ENCODE results near the gene NDUFB6. TPM values are rescaled to one million over a fixed set of nuclear protein-coding genes. Genes with fewer than 3 reads are reported as not detected.

Gene NDUFB6
- polyA plus RNA-seq, 2 donors, result 26.2 to 37.4 TPM

Other genes with a start within 250 kb of the NDUFB6 start
- 10 to 100 TPM in 1 of 2 donors, 1 to 10 TPM in 1; 4.7 to 12.9 TPM for gene ACO1, start 188.5 kb downstream of the NDUFB6 start, polyA plus RNA-seq
- gene RIGI, start 47.0 kb downstream of the NDUFB6 start, polyA plus RNA-seq, result 1 to 10 TPM; 4.5 to 4.7 TPM
- gene SMIM27, start 20.8 kb downstream of the NDUFB6 start, polyA plus RNA-seq, result 1 to 10 TPM; 4.4 to 5.4 TPM
- 1 to 10 TPM; 5.7 to 6.5 TPM for gene TOPORS, start 20.6 kb downstream of the NDUFB6 start, polyA plus RNA-seq
- gene TAF1L, start 62.5 kb upstream of the NDUFB6 start, polyA plus RNA-seq, result not detected
- not detected for gene TMEM215, start 210.4 kb upstream of the NDUFB6 start, polyA plus RNA-seq